ENCODE measurements around the gene MTMR10. TPM values are rescaled to one million over a fixed set of nuclear protein-coding genes. Genes with fewer than 3 reads are reported as not detected.

MTMR10 gene
- total RNA-seq, 1 experiment from 2014 or later = 5.0 TPM

DNA sequence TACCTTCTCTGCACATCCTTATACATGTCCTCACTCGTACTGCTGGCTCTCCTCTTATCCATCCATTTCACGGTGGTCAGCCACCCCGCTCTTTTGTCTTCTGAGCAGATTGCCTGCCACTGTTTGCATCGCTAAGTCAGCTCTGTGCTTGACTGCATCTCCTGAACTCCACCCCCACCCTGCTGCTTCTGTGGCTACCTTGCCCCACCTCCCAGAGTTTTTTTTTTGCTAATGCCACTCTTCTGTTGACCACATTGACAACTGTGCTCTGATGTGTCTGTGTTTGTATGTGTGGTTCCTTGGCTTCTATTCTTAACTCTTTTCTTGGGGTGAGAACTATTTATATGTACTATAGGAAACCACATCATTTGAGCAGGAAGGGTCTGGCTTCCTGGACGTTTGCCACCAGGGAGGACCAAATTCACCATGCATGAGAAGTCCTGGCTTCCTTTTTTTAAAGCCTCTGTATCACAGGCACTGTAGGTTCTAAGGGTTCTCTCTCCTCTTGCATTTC is 12.8 kb upstream of the MTMR10 start:
- intact Hi-C loops (cut with micrococcal nuclease; ENCODE audit: unreplicated experiment) = no loop called here
- TF ChIP-seq, protein P1, sequence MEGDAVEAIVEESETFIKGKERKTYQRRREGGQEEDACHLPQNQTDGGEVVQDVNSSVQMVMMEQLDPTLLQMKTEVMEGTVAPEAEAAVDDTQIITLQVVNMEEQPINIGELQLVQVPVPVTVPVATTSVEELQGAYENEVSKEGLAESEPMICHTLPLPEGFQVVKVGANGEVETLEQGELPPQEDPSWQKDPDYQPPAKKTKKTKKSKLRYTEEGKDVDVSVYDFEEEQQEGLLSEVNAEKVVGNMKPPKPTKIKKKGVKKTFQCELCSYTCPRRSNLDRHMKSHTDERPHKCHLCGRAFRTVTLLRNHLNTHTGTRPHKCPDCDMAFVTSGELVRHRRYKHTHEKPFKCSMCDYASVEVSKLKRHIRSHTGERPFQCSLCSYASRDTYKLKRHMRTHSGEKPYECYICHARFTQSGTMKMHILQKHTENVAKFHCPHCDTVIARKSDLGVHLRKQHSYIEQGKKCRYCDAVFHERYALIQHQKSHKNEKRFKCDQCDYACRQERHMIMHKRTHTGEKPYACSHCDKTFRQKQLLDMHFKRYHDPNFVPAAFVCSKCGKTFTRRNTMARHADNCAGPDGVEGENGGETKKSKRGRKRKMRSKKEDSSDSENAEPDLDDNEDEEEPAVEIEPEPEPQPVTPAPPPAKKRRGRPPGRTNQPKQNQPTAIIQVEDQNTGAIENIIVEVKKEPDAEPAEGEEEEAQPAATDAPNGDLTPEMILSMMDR (IDR thresholded peaks at IDR 0.05; ENCODE audit: unreplicated experiment) = no peak
- no peak overlapping the region for H3K27ac Mint-ChIP-seq (ENCODE audit: unreplicated experiment)

DNA sequence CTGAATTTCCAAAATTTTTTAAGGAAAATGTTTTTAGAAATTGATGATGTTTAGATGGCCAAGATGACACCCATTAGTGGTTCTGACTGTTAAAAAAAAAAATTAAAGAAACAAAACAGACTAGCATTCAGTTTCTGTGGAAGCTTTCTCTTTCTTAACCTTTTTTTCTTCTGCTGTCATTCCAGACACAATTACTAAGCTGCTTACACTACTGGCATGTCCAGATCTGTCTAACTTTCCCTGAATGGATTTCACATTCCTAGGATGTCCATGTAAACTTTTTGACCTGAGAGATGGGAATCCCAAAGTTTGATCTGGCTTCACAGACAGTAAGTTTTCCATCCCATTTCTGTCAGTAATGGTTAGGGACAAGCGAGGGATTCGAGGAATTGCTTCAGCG is 10.3 kb upstream of the MTMR10 start:
- TF ChIP-seq, protein P1 (IDR thresholded peaks at IDR 0.05; ENCODE audit: unreplicated experiment) = no peak
- DNase-seq = no peak
- Mint-ChIP-seq H3K36me3 (ENCODE audit: insufficient read depth, unreplicated experiment) (no peaks in the 10 kb centered on the region), H3K27me3 (ENCODE audit: unreplicated experiment) (no peaks in the 10 kb centered on the region), H3K9me3 (ENCODE audit: low read depth, unreplicated experiment) (no peaks in the 10 kb centered on the region), H3K4me1 (ENCODE audit: low read depth, unreplicated experiment) (no peaks in the 10 kb centered on the region), H3K4me3 (ENCODE audit: low read depth, unreplicated experiment) (no peak overlapping the region), H3K27ac (ENCODE audit: unreplicated experiment) (no peak overlapping the region)
- no TSS peak for BruUV-seq (replicated peaks)
- CTCF ChIA-PET = no interaction called here
- intact Hi-C loops (cut with micrococcal nuclease; ENCODE audit: unreplicated experiment) = no loop called here

More for the DNA sequence above, 12.8 kb upstream of the MTMR10 start:
- Mint-ChIP-seq H3K4me3 (ENCODE audit: low read depth, unreplicated experiment) (no peak overlapping the region), H3K4me1 (ENCODE audit: low read depth, unreplicated experiment) (no peaks in the 10 kb centered on the region), H3K36me3 (ENCODE audit: insufficient read depth, unreplicated experiment) (no peaks in the 10 kb centered on the region), H3K9me3 (ENCODE audit: low read depth, unreplicated experiment) (no peaks in the 10 kb centered on the region), H3K27me3 (ENCODE audit: unreplicated experiment) (no peaks in the 10 kb centered on the region)
- CTCF ChIA-PET = no interaction called here
- DNase-seq = no peak
- no TSS peak for BruUV-seq (replicated peaks)

DNA sequence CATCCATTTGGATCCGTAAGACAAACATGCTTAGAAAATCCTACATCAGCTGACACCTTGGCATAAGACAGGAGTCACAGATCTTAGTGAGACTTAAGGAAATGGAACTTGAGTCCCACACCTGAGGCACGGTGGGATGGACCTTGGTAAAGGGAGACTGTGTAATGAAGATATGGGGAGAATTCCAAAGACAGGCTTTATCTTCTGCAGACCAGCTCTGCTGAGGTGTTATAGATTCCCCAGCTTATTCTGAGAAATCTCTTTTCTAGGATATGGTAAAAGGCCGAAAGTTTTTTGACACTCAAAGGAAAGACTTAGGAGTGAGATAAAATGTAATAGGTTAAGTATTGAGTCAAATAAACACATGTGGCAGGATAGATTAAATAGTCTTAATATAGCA is 8.3 kb upstream of the MTMR10 start:
- no peak overlapping the region for H3K27ac Mint-ChIP-seq (ENCODE audit: unreplicated experiment)
- DNase-seq = no peak
- H3K4me3 Mint-ChIP-seq (ENCODE audit: low read depth, unreplicated experiment) = no peak overlapping the region
- CTCF ChIA-PET = no interaction called here
- no TSS peak for BruUV-seq (replicated peaks)
- H3K9me3 Mint-ChIP-seq (ENCODE audit: low read depth, unreplicated experiment) = no peaks in the 10 kb centered on the region
- H3K4me1 Mint-ChIP-seq (ENCODE audit: low read depth, unreplicated experiment) = no peaks in the 10 kb centered on the region
- TF ChIP-seq, protein P1 (IDR thresholded peaks at IDR 0.05; ENCODE audit: unreplicated experiment) = no peak
- no peaks in the 10 kb centered on the region for H3K27me3 Mint-ChIP-seq (ENCODE audit: unreplicated experiment)
- H3K36me3 Mint-ChIP-seq (ENCODE audit: insufficient read depth, unreplicated experiment) = no peaks in the 10 kb centered on the region
- intact Hi-C loops (cut with micrococcal nuclease; ENCODE audit: unreplicated experiment) = no loop called here

DNA sequence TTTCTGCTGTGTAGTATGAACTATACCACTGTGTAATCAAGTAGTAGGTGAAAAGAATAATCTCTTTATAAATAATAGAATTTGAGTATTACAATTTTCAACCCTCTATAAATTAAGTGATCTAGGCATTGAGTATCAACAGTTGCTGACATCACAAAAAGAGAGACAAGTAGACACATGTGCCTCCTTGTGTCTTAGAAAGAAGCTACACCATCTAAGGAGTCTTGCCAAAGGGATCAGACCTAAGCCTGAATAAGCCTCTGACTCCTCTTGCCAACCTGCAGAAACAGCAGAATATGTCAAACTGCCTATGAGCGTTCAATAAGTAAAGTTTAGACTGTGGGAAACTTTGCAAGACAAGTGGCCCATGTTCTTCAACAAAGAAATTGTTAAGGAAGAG is 5.8 kb upstream of the MTMR10 start:
- Mint-ChIP-seq H3K27ac (ENCODE audit: unreplicated experiment) (no peak overlapping the region), H3K36me3 (ENCODE audit: insufficient read depth, unreplicated experiment) (no peaks in the 10 kb centered on the region), H3K4me3 (ENCODE audit: low read depth, unreplicated experiment) (no peak overlapping the region), H3K9me3 (ENCODE audit: low read depth, unreplicated experiment) (no peaks in the 10 kb centered on the region), H3K27me3 (ENCODE audit: unreplicated experiment) (no peaks in the 10 kb centered on the region), H3K4me1 (ENCODE audit: low read depth, unreplicated experiment) (no peaks in the 10 kb centered on the region)
- intact Hi-C loops (cut with micrococcal nuclease; ENCODE audit: unreplicated experiment) = no loop called here
- BruUV-seq (replicated peaks) = no TSS peak
- CTCF ChIA-PET = no interaction called here
- TF ChIP-seq, protein P1 (IDR thresholded peaks at IDR 0.05; ENCODE audit: unreplicated experiment) = no peak
- DNase-seq = no peak

Data from Calu3 (cell line).